CD4-positive, CD25-positive, alpha-beta regulatory T cell (primary cell): ENCODE results near the gene SP7. TPM values are rescaled to one million over a fixed set of nuclear protein-coding genes. Genes with fewer than 3 reads are reported as not detected.

ENCODE experiments used
- ATAC-seq, 2 donors: fragments of 150-1000 bp; cut with Tn5 transposase; one replicate each; pipeline ENCODE4 v1.10.0; 2021; ENCODE audit warnings: low read depth in 2 of 2, moderate number of reproducible peaks in 2 of 2, moderate library complexity in 1 of 2
- DNase-seq, 3 donors: peaks; one replicate each; pipeline versions ENCODE4 v3.0.0 to v3.0.0-alpha.2; 2012 to 2022; ENCODE audit warnings: mixed read lengths in 1 of 3
- H3K27ac ChIP-seq: one replicate; pipeline ENCODE4 v1.7.0; 2013; ENCODE audit warnings: mild to moderate bottlenecking, low read length; ENCODE audit not compliant: insufficient read depth, poor library complexity, severe bottlenecking
- H3K27me3 ChIP-seq: one replicate; pipeline ENCODE4 v1.7.0; 2013; ENCODE audit warnings: low read length; ENCODE audit not compliant: control insufficient read depth, insufficient read depth
- H3K36me3 ChIP-seq: one replicate; pipeline ENCODE4 v1.7.0; 2013; ENCODE audit warnings: mild to moderate bottlenecking, low read length, moderate library complexity; ENCODE audit not compliant: control insufficient read depth, insufficient read depth
- H3K4me1 ChIP-seq: 2 replicates; pipeline ENCODE4 v1.7.0; 2013; ENCODE audit warnings: mild to moderate bottlenecking, low read length; ENCODE audit not compliant: insufficient read depth, control insufficient read depth, poor library complexity, severe bottlenecking
- H3K4me3 ChIP-seq: one replicate; pipeline ENCODE4 v1.7.0; 2013; ENCODE audit warnings: low read depth, mild to moderate bottlenecking, low read length, moderate library complexity
- H3K9me3 ChIP-seq, 2 experiments: 1 replicate in 1 of 2; 2 replicates in 1 of 2; pipeline ENCODE4 v1.7.0; 2013; ENCODE audit warnings: low read length in 2 of 2, mild to moderate bottlenecking in 1 of 2, moderate library complexity in 1 of 2; ENCODE audit not compliant: control insufficient read depth in 2 of 2
- H3K27ac Mint-ChIP-seq, 3 donors: one replicate each; pipeline ENCODE4 v1.8.0; 2020 to 2022; ENCODE audit warnings: mild to moderate bottlenecking in 3 of 3, mixed read lengths in 3 of 3, moderate library complexity in 2 of 3
- H3K27me3 Mint-ChIP-seq: one replicate; pipeline ENCODE4 v1.8.0; 2022; ENCODE audit warnings: mild to moderate bottlenecking, mixed read lengths
- H3K36me3 Mint-ChIP-seq: one replicate; pipeline ENCODE4 v1.8.0; 2020; ENCODE audit warnings: mixed read lengths
- H3K4me1 Mint-ChIP-seq, 4 donors: one replicate each; pipeline ENCODE4 v1.8.0; 2020 to 2022; ENCODE audit warnings: mixed read lengths in 4 of 4, mild to moderate bottlenecking in 1 of 4
- H3K4me3 Mint-ChIP-seq, 4 donors: one replicate each; pipeline ENCODE4 v1.8.0; 2020 to 2022; ENCODE audit warnings: mild to moderate bottlenecking in 4 of 4, mixed read lengths in 4 of 4, moderate library complexity in 3 of 4
- H3K9me3 Mint-ChIP-seq, 7 donors: one replicate each; pipeline ENCODE4 v1.8.0; 2020 to 2022; ENCODE audit warnings: mixed read lengths in 7 of 7, mild to moderate bottlenecking in 3 of 7, moderate library complexity in 2 of 7
- polyA plus RNA-seq, 4 donors: library from polyadenylated mRNA; unstranded; fragments of 300-500 nt; fragmentation: Illumina TruSeq; gene quantifications; one replicate each; pipeline ENCODE4 v1.2.3, GENCODE V29; 2021
- total RNA-seq: library from RNA; stranded (reverse); gene quantifications from one replicate; pipeline ENCODE4 v1.2.3, GENCODE V29; 2022

The SP7 gene
- total and polyA plus RNA-seq, 5 donors from 2014 or later, result 0.07 TPM; not detected in 4

- H3K27ac ChIP-seq, result no peak overlapping the region
- DNase-seq (no peak), ATAC-seq (no peak)
- peaks cover 32% of the 10 kb centered on the region for H3K36me3 Mint-ChIP-seq
- no peaks in the 10 kb centered on the region for H3K9me3 Mint-ChIP-seq
- H3K27me3 ChIP-seq, result no peaks in the 10 kb centered on the region
- no peak overlapping the region for H3K4me3 Mint-ChIP-seq
- peaks cover 59% of the 10 kb centered on the region for H3K36me3 ChIP-seq
- H3K9me3 ChIP-seq, result no peaks in the 10 kb centered on the region
- H3K4me1 Mint-ChIP-seq, result peaks cover 0 to 12% (median 3%) of the 10 kb centered on the region in 4 donors
- no peaks in the 10 kb centered on the region for H3K4me1 ChIP-seq
- H3K4me3 ChIP-seq, result no peak overlapping the region
- H3K27me3 Mint-ChIP-seq, result no peaks in the 10 kb centered on the region
- H3K27ac Mint-ChIP-seq, result peak overlapping the region in 1 of 3 donors; percentile 67
These were observed 27.9 kb downstream of the SP7 start for GRCh38 chr12:53308276-53308675.

GRCh38 chr12:53306826-53307225, 29.3 kb downstream of the SP7 start:
- Mint-ChIP-seq H3K36me3 (peaks cover 42% of the 10 kb centered on the region), H3K4me3 (no peak overlapping the region), H3K4me1 (peaks cover 6 to 21% (median 13%) of the 10 kb centered on the region in 4 donors), H3K27ac (peak overlapping the region in 1 of 3 donors; percentile 91), H3K9me3 (no peaks in the 10 kb centered on the region), H3K27me3 (no peaks in the 10 kb centered on the region)
- Histone ChIP-seq H3K27me3 (no peaks in the 10 kb centered on the region), H3K4me1 (peaks cover 10% of the 10 kb centered on the region), H3K4me3 (no peak overlapping the region), H3K27ac (no peak overlapping the region), H3K36me3 (peaks cover 73% of the 10 kb centered on the region), H3K9me3 (no peaks in the 10 kb centered on the region)
- ATAC-seq, result no peak
- DNase-seq, result no peak

GRCh38 chr12:53302903-53303302, 33.3 kb downstream of the SP7 start:
- no peak overlapping the region for H3K27ac ChIP-seq
- peaks cover 6 to 52% (median 36%) of the 10 kb centered on the region in 4 donors for H3K4me1 Mint-ChIP-seq
- H3K4me3 ChIP-seq, result no peak overlapping the region
- ATAC-seq (no peak), DNase-seq (no peak)
- H3K27me3 ChIP-seq, result no peaks in the 10 kb centered on the region
- peaks cover 0 to 2% (median 0%) of the 10 kb centered on the region in 7 donors for H3K9me3 Mint-ChIP-seq
- H3K27ac Mint-ChIP-seq, result peak overlapping the region in 2 of 3 donors; percentile 6 to 63
- H3K9me3 ChIP-seq, result no peaks in the 10 kb centered on the region
- H3K4me3 Mint-ChIP-seq, result peak overlapping the region in 3 of 4 donors; percentile 60 to 99 (median 86)
- H3K36me3 Mint-ChIP-seq, result peaks cover 31% of the 10 kb centered on the region
- no peaks in the 10 kb centered on the region for H3K27me3 Mint-ChIP-seq
- peaks cover 63% of the 10 kb centered on the region for H3K36me3 ChIP-seq
- H3K4me1 ChIP-seq, result peaks cover 31% of the 10 kb centered on the region

- no peaks in the 10 kb centered on the region for H3K27me3 ChIP-seq
- Mint-ChIP-seq H3K36me3 (peaks cover 24% of the 10 kb centered on the region), H3K4me1 (peaks cover 9 to 75% (median 48%) of the 10 kb centered on the region in 4 donors), H3K9me3 (peaks cover 0 to 2% (median 0%) of the 10 kb centered on the region in 7 donors), H3K27ac (peak overlapping the region; percentile 78 to 96 (median 93)), H3K27me3 (no peaks in the 10 kb centered on the region), H3K4me3 (peak overlapping the region; percentile 86 to 99 (median 97))
- H3K4me3 ChIP-seq, result peak overlapping the region; percentile 90
- DNase-seq (no peak), ATAC-seq (no peak)
- no peaks in the 10 kb centered on the region for H3K9me3 ChIP-seq
- peaks cover 43% of the 10 kb centered on the region for H3K4me1 ChIP-seq
- H3K36me3 ChIP-seq, result peaks cover 40% of the 10 kb centered on the region
- peak overlapping the region; percentile 75 for H3K27ac ChIP-seq
These were observed 36.0 kb downstream of the SP7 start for GRCh38 chr12:53300187-53300586.

- H3K27ac ChIP-seq, result peak within 1 kb of the TSS; percentile 75
- ATAC-seq (peak; percentile 67 to 70), DNase-seq (peak; percentile 85 to 93 (median 88))
- H3K36me3 ChIP-seq, result peaks cover 37% of the 10 kb centered on the region
- Mint-ChIP-seq H3K27me3 (no peaks in the 10 kb centered on the region), H3K9me3 (peaks cover 0 to 2% (median 0%) of the 10 kb centered on the region in 7 donors), H3K4me1 (peaks cover 12 to 80% (median 50%) of the 10 kb centered on the region in 4 donors), H3K4me3 (peak within 1 kb of the TSS; percentile 96 to 99 (median 97)), H3K27ac (peak within 1 kb of the TSS; percentile 78 to 96 (median 93)), H3K36me3 (peaks cover 24% of the 10 kb centered on the region)
- no peaks in the 10 kb centered on the region for H3K9me3 ChIP-seq
- peak within 1 kb of the TSS; percentile 90 for H3K4me3 ChIP-seq
- no peaks in the 10 kb centered on the region for H3K27me3 ChIP-seq
- peaks cover 49% of the 10 kb centered on the region for H3K4me1 ChIP-seq
These were observed 36.5 kb downstream of the SP7 start, which contains the start of gene MYG1 for GRCh38 chr12:53299454-53300180. Gene MYG1 (plus strand): TSS chr12:53299695. CDS start chr12:53299738, 43 bp downstream.

GRCh38 chr12:53299101-53299453, 37.1 kb downstream of the SP7 start:
- ATAC-seq, result no peak
- Histone ChIP-seq H3K27ac (peak overlapping the region; percentile 75), H3K27me3 (no peaks in the 10 kb centered on the region), H3K36me3 (peaks cover 35% of the 10 kb centered on the region), H3K4me3 (peak overlapping the region; percentile 90), H3K4me1 (peaks cover 50% of the 10 kb centered on the region), H3K9me3 (no peaks in the 10 kb centered on the region)
- Mint-ChIP-seq H3K4me3 (peak overlapping the region; percentile 86 to 99 (median 97)), H3K36me3 (peaks cover 24% of the 10 kb centered on the region), H3K9me3 (peaks cover 0 to 2% (median 0%) of the 10 kb centered on the region in 7 donors), H3K27ac (peak overlapping the region; percentile 78 to 96 (median 93)), H3K27me3 (no peaks in the 10 kb centered on the region), H3K4me1 (peaks cover 12 to 85% (median 50%) of the 10 kb centered on the region in 4 donors)
- DNase-seq, result peak in 1 of 3 donors; percentile 31

- H3K27me3 ChIP-seq, result no peaks in the 10 kb centered on the region
- Mint-ChIP-seq H3K36me3 (peaks cover 24% of the 10 kb centered on the region), H3K9me3 (peaks cover 0 to 2% (median 0%) of the 10 kb centered on the region in 7 donors), H3K4me3 (peak overlapping the region; percentile 41 to 100 (median 92)), H3K27ac (peak overlapping the region in 1 of 3 donors; percentile 96), H3K4me1 (peaks cover 12 to 81% (median 48%) of the 10 kb centered on the region in 4 donors), H3K27me3 (no peaks in the 10 kb centered on the region)
- H3K27ac ChIP-seq, result no peak overlapping the region
- no peak for ATAC-seq
- H3K9me3 ChIP-seq, result no peaks in the 10 kb centered on the region
- H3K4me3 ChIP-seq, result no peak overlapping the region
- peaks cover 30% of the 10 kb centered on the region for H3K36me3 ChIP-seq
- DNase-seq, result no peak
- H3K4me1 ChIP-seq, result peaks cover 49% of the 10 kb centered on the region
These were observed 38.0 kb downstream of the SP7 start for GRCh38 chr12:53298164-53298563.
